22Rv1 (cell line): ENCODE data around the gene ITGB1.

Experiments used
- CTCF ChIP-seq: fragments of 450-650 bp; IDR thresholded peaks from 2 replicates; pipeline ENCODE4 v1.5.1; 2017; ENCODE audit warnings: mild to moderate bottlenecking
- ZFX ChIP-seq: fragments of 450-650 bp; IDR thresholded peaks from 2 replicates; pipeline ENCODE4 v1.6.1; 2017; ENCODE audit warnings: antibody characterized with exemption, borderline replicate concordance

DNA sequence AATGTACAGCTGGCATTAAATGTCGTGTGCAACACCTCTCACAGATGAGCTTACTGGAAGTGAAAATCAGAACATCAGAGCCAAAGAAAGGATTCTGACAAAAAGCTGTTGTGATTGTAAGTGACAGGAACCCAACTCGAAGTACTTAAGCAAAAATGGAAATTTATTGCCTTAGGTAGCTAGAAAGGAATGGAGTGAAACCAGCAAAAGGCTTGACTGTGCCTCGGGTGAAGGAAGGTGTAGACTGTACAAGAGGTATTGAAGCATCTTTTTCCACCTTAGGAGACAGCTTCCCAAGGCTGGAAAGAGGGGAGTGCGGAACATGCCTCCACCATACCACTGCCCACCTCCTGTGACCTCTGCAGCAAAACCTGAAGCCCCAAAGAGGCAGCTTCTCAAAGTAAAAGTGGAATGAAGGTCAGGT, 27.3 kb upstream of the ITGB1 start:
- no peak for TF ChIP-seq CTCF
- TF ChIP-seq ZFX: no peak
